HG03460 (cell line): ENCODE measurements around the gene COQ8A.

ENCODE experiments used
- ATAC-seq: cut with Tn5 transposase; IDR thresholded peaks from one replicate; pipeline ENCODE4 v1.9.1; 2021; ENCODE audit not compliant: unreplicated experiment

Gene COQ8A

GRCh38 chr1:227003165-227003564, 63.1 kb downstream of the COQ8A start:
- ATAC-seq, result no peak

GRCh38 chr1:227004796-227005195, 64.7 kb downstream of the COQ8A start:
- no peak for ATAC-seq

DNA sequence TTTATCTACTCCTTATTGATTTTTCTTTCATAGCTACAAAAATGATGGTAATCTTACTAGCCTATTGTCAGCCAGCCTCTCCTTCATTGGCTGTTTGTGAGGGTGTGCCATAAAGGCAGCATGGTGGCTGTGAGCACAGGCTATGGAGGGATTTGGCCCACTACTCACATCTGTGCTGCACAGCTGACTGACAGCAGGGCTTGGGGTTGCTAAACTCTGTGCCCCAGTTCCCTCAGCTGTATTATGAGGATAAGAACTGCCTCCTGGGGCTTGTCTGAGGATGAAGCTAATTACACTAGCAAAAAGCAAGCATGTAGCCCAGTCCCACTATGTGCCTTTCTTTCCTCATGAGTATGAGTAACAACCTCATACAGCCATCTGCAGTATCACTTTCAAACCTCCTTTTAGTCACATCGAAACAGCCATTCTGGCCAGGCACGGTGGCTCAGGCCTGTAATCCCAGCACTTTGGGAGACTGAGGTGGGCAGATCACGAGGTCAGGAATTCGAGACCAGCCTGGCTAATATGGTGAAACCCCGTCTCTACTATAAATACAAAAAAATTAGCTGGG, 66.2 kb downstream of the COQ8A start:
- no peak for ATAC-seq

GRCh38 chr1:227009937-227010336, 69.8 kb downstream of the COQ8A start:
- ATAC-seq, result no peak

DNA sequence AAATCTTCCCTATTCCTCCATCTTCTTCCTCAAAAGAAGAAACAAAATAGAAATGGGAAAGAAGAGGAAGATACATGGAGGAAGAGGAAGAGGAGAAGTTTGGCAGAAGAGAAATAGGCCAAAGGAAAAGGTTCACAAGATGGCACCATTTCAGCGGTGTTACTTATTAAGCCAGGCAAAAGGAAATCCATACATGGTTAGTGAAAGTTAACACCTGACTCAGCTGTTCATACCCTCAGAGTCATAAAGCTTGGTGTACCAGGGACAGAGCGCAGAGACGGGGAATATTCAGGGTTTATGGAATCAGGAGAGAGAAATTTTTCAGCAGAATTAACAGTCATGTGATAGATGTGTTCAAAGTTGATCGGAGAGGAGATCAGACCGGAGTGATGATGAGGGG, 70.6 kb downstream of the COQ8A start:
- no peak for ATAC-seq

GRCh38 chr1:227016990-227017389, 76.9 kb downstream of the COQ8A start:
- no peak for ATAC-seq

DNA sequence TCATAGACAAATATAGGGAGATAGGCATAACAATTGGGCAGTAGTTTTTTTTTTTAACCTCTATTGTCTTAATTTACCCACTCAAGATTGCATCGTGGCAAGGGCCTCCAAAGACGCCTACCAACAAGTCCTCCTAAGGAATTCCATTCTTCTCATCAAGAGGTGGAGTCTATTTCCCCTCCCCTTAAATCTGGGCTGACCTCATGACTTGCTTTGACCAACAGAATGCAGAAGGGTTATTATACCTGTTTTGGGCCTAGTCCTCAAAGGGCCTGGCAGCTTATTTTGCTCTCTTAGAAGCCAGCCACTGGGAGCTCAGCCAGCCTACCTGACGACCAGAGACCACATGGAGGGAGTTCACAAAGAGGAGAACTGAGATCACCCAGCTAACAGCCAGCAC, 92.3 kb downstream of the COQ8A start:
- ATAC-seq, result no peak

DNA sequence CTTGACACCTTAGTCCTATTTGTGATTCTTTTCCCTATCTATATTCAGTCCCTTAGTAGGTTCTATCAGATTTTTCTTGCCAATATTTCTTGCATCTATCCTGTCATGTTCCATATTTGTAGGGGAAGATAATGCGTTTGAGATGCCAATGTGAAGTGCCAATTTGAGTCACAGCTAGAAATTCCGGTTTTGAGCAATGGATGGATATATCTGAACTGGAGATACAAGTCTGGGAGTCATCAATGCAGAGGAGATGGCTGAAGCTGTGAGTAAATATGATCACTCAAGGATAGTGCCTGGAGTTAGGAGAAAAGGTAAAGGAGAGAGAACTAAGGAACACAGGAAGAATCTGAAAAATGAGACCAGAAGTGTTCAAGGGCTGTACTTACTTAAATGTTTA, 93.8 kb downstream of the COQ8A start:
- no peak for ATAC-seq

DNA sequence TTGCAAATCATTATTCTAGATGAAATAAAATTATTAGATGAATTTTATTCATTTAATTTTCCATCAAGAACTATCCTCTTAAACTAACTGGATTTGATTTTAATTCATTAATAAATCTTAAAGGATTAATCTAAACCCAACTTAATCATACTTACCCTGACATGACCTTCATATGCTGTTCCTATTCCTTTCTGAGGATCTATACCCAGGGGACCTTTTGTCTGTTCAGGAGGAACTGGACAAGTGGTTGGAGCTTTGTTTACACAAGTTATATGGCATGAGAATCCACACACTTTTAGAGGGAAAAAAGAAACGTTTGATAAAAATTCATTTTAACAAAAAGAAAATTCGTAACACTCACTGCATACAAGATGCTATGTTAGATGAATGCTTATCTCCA, 95.2 kb downstream of the COQ8A start:
- no peak for ATAC-seq

DNA sequence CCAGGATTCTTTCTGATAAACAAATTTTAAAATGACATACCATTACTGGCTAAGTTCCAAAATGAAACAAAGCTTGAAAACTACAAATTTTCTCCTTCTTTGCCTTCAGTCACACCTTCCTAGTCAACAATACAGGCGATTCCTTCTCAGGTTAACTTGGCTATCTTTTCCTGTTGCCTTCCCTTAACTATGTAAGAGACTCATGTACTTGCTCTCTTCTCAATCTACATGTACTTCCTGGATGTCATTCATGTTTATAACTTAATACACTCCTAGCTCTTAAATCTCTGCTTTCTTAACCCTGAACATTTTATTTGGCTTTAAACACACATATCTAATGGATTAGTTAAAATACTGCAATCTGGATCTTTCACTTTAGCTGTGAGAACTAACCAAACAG, 97.0 kb downstream of the COQ8A start:
- ATAC-seq, result no peak
